H1 (cell line): ENCODE data around the gene KRTAP2-3. TPM values are rescaled to one million over a fixed set of nuclear protein-coding genes. Genes with fewer than 3 reads are reported as not detected.

ENCODE experiments used
- CTCF ChIA-PET: fragments of 300-600 bp; sonication (Branson Sonifier 250); formaldehyde crosslinking; loops from one replicate; lab custom pipeline; 2021; ENCODE audit not compliant: partially characterized antibody; lab: Charles Lee
- POLR2A ChIA-PET: fragments of 300-600 bp; sonication (Branson Sonifier 250); formaldehyde crosslinking; loops from one replicate; lab custom pipeline; 2021; ENCODE audit warnings: inconsistent platforms; ENCODE audit not compliant: partially characterized antibody; lab: Charles Lee
- DNase-seq, 2 experiments: peaks; one replicate each; pipeline versions ENCODE4 v3.0.0 to v3.0.0-alpha.2; 2010 to 2022; ENCODE audit warnings: low spot score in 2 of 2, low read depth in 1 of 2, mixed read lengths in 1 of 2
- FAIRE-seq: peaks from 2 replicates; lab custom pipeline; 2011; peaks lifted over from hg19 to GRCh38; lab: Jason Lieb, UNC
- H2AFZ ChIP-seq: 2 replicates; pipeline ENCODE4 v1.8.1; 2012; ENCODE audit warnings: low read length, inconsistent platforms
- H2AK5ac ChIP-seq: 2 replicates; pipeline ENCODE4 v1.6.1; 2013; ENCODE audit warnings: low read depth, low read length
- H2BK120ac ChIP-seq: replicated peaks from 2 replicates; pipeline ENCODE3; 2013; ENCODE audit warnings: low read depth, low read length, inconsistent platforms
- H2BK12ac ChIP-seq: 2 replicates; pipeline ENCODE4 v1.6.1; 2013; ENCODE audit warnings: low read depth, low read length
- H2BK15ac ChIP-seq: 2 replicates; pipeline ENCODE4 v1.6.1; 2013; ENCODE audit warnings: low read length
- H2BK20ac ChIP-seq: 2 replicates; pipeline ENCODE4 v1.6.1; 2013; ENCODE audit warnings: low read length
- H2BK5ac ChIP-seq: 2 replicates; pipeline ENCODE4 v1.6.1; 2013; ENCODE audit warnings: low read depth, low read length
- H3K14ac ChIP-seq: 2 replicates; pipeline ENCODE4 v1.6.1; 2013; ENCODE audit warnings: inconsistent platforms; ENCODE audit not compliant: insufficient read length
- H3K18ac ChIP-seq: 2 replicates; pipeline ENCODE4 v1.6.1; 2013; ENCODE audit warnings: low read length; ENCODE audit errors: extremely low read depth
- H3K23ac ChIP-seq: 2 replicates; pipeline ENCODE4 v1.6.1; 2013; ENCODE audit warnings: inconsistent platforms; ENCODE audit not compliant: insufficient read length
- H3K23me2 ChIP-seq: 2 replicates; pipeline ENCODE4 v1.6.1; 2013; ENCODE audit warnings: low read depth, low read length
- H3K27ac ChIP-seq: 2 replicates; pipeline ENCODE4 v1.6.1; 2011; ENCODE audit warnings: low read depth, low read length, inconsistent platforms
- H3K27me3 ChIP-seq, 4 experiments: replicated peaks in 1 of 4; 1 replicate in 1 of 4; 2 replicates in 3 of 4; pipeline versions ENCODE4 v1.6.1 to v1.8.1; 2011 to 2013; ENCODE audit warnings: low read length in 3 of 4, mild to moderate bottlenecking in 3 of 4, inconsistent platforms in 2 of 4, mixed read lengths in 2 of 4, moderate library complexity in 1 of 4; ENCODE audit not compliant: control insufficient read depth in 3 of 4, insufficient read depth in 3 of 4; ENCODE audit errors: extremely low read depth in 1 of 4
- H3K36me3 ChIP-seq, 4 experiments: 2 replicates each; pipeline versions ENCODE4 v1.6.1 to v1.8.1; 2011 to 2013; ENCODE audit warnings: mild to moderate bottlenecking in 4 of 4, low read length in 3 of 4, moderate library complexity in 2 of 4, control low read depth in 1 of 4, inconsistent platforms in 1 of 4; ENCODE audit not compliant: insufficient read depth in 4 of 4, control insufficient read depth in 2 of 4
- H3K4ac ChIP-seq: replicated peaks from 2 replicates; pipeline ENCODE3; 2013; ENCODE audit warnings: low read length, low read depth, mixed read lengths, inconsistent platforms; ENCODE audit not compliant: insufficient read length
- H3K4me1 ChIP-seq, 4 experiments: replicated peaks in 1 of 4; 1 replicate in 1 of 4; 2 replicates in 3 of 4; pipeline versions ENCODE4 v1.6.1 to v1.8.1; 2011 to 2013; ENCODE audit warnings: low read length in 3 of 4, inconsistent platforms in 2 of 4, mixed read lengths in 1 of 4; ENCODE audit not compliant: insufficient read depth in 4 of 4, control insufficient read depth in 3 of 4
- H3K4me2 ChIP-seq, 2 experiments: 2 replicates each; pipeline versions ENCODE4 v1.6.1 to v1.8.1; 2011 to 2013; ENCODE audit warnings: low read depth in 2 of 2, low read length in 2 of 2, control low read depth in 1 of 2, inconsistent platforms in 1 of 2, mild to moderate bottlenecking in 1 of 2; ENCODE audit not compliant: insufficient read depth in 1 of 2
- H3K4me3 ChIP-seq, 4 experiments: fragments of 200-600, 300-600 bp in 1 of 4; sonication (generic), shearing (Covaris generic), sonication (Bioruptor Twin) in 1 of 4; 2 replicates each; pipeline versions ENCODE4 v1.5.1 to v1.8.1; 2011 to 2016; ENCODE audit warnings: low read length in 4 of 4, low read depth in 3 of 4, control low read depth in 2 of 4, inconsistent platforms in 2 of 4, mild to moderate bottlenecking in 2 of 4, mixed read lengths in 1 of 4, moderate library complexity in 1 of 4; ENCODE audit not compliant: insufficient read depth in 2 of 4; ENCODE audit errors: extremely low read depth in 1 of 4
- H3K56ac ChIP-seq: replicated peaks from 2 replicates; pipeline ENCODE3; 2013; ENCODE audit warnings: low read depth, mild to moderate bottlenecking, mixed read lengths, low read length, inconsistent platforms; ENCODE audit not compliant: insufficient read length
- H3K79me1 ChIP-seq: 2 replicates; pipeline ENCODE4 v1.6.1; 2013; ENCODE audit warnings: low read depth, low read length, control low read depth
- H3K79me2 ChIP-seq, 2 experiments: 2 replicates each; pipeline versions ENCODE4 v1.6.1 to v1.8.1; 2012 to 2013; ENCODE audit warnings: low read length in 2 of 2, mild to moderate bottlenecking in 2 of 2, inconsistent platforms in 1 of 2; ENCODE audit not compliant: insufficient read depth in 2 of 2, control insufficient read depth in 1 of 2
- H3K9ac ChIP-seq, 4 experiments: replicated peaks in 1 of 4; 1 replicate in 1 of 4; 2 replicates in 3 of 4; pipeline versions ENCODE4 v1.6.1 to v1.8.1; 2011 to 2013; ENCODE audit warnings: low read depth in 3 of 4, low read length in 3 of 4, control low read depth in 2 of 4, mild to moderate bottlenecking in 2 of 4, moderate library complexity in 2 of 4, inconsistent platforms in 1 of 4; ENCODE audit errors: extremely low read depth in 1 of 4
- H3K9me3 ChIP-seq, 2 experiments: 2 replicates each; pipeline versions ENCODE4 v1.6.1 to v1.8.1; 2012 to 2013; ENCODE audit warnings: mild to moderate bottlenecking in 2 of 2, moderate library complexity in 2 of 2, control low read depth in 1 of 2, inconsistent platforms in 1 of 2, low read depth in 1 of 2, low read length in 1 of 2, mixed read lengths in 1 of 2; ENCODE audit not compliant: insufficient read depth in 2 of 2
- H4K20me1 ChIP-seq, 2 experiments: replicated peaks in 1 of 2; 2 replicates each; pipeline versions ENCODE3 to v1.8.1; 2011 to 2013; ENCODE audit warnings: inconsistent platforms in 2 of 2, low read length in 2 of 2, mild to moderate bottlenecking in 1 of 2; ENCODE audit not compliant: insufficient read depth in 2 of 2, control insufficient read depth in 1 of 2
- H4K5ac ChIP-seq: 2 replicates; pipeline ENCODE4 v1.6.1; 2013; ENCODE audit warnings: low read length, low read depth, mixed read lengths, inconsistent platforms; ENCODE audit not compliant: insufficient read length
- H4K8ac ChIP-seq: 2 replicates; pipeline ENCODE4 v1.8.0; 2013; ENCODE audit warnings: mild to moderate bottlenecking, moderate library complexity, low read length, inconsistent platforms; ENCODE audit not compliant: insufficient read depth; ENCODE audit errors: extremely low read depth
- H4K91ac ChIP-seq: replicated peaks from 2 replicates; pipeline ENCODE3; 2013; ENCODE audit warnings: low read length, mixed read lengths, inconsistent platforms; ENCODE audit not compliant: insufficient read length
- ATF2 ChIP-seq: IDR thresholded peaks from 2 replicates; pipeline ENCODE4 v1.6.1; 2012; ENCODE audit warnings: low read length, inconsistent platforms
- CHD2 ChIP-seq: IDR thresholded peaks from 2 replicates; pipeline ENCODE4 v1.6.1; 2012; ENCODE audit warnings: low read length, improper control_type of control experiment
- CREB1 ChIP-seq: IDR thresholded peaks from 2 replicates; pipeline ENCODE4 v1.6.1; 2012; ENCODE audit warnings: inconsistent platforms
- WGBS, 2 experiments: shearing (Covaris generic) in 1 of 2; methylation state at CpG; one replicate each; pipeline versions ENCODE4 v1.1.6 to v1.1.7; 2013 to 2015; ENCODE audit warnings: low lambda C conversion rate in 2 of 2, mixed read lengths in 2 of 2, inconsistent platforms in 1 of 2, low coverage in 1 of 2, missing lambda C conversion rate in 1 of 2; ENCODE audit not compliant: insufficient replicate concordance in 2 of 2, insufficient coverage in 1 of 2, insufficient read length in 1 of 2; ENCODE audit errors: extremely low coverage in 1 of 2, missing lambda C conversion rate in 1 of 2; 5-methylcytosine and 5-hydroxymethylcytosine counted together
- polyA plus RNA-seq, 7 experiments: library from polyadenylated mRNA; depleted of rRNA in 3 of 7; stranded (reverse) in 5 of 7; unstranded in 2 of 7; fragments of >200 nt in 5 of 7; fragments of 200-250 nt in 2 of 7; gene quantifications; 1 replicate in 5 of 7; 2 replicates in 1 of 7; 4 replicates in 1 of 7; pipeline versions ENCODE4 v1.2.1 to v1.2.3, GENCODE V29; 2011 to 2013; ENCODE audit warnings: missing spikeins in 2 of 7, mixed read lengths in 2 of 7
- total RNA-seq: library from RNA; stranded (reverse); fragmentation: NEBNext Ultra II Directional; extraction: Animal tissue kit (Norgen Biotek cat#: 25700); gene quantifications from 2 replicates; pipeline ENCODE4 v1.2.1, GENCODE V29; 2021

The KRTAP2-3 gene
- total and polyA plus RNA-seq, 2 of the 8 experiments (the other 6 are each of a cell fraction or from before 2014, with no cell fraction given) = not detected

DNA sequence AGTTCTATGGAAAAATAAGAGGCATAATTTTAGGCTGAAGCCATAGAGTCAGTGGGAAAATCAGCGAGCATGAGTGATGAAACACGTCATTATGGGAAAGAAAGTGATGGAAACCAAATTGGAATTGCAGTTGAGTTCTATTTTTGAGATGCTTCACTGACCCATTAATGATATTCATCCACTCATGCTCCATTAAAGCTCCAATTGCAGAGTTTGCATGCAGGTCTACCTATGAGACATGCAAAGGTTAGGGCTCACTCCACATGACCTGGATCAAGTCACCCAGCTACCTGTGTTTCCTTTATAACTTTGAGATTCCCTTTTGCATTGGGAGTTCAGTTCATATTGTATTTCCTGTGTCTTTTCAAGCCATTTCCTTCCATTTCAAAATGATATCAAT is 13.8 kb upstream of the KRTAP2-3 start:
- no peaks in the 10 kb centered on the region for H3K79me1 ChIP-seq
- no peak overlapping the region for H4K5ac ChIP-seq
- no peak overlapping the region for H3K56ac ChIP-seq
- H3K79me2 ChIP-seq = no peaks in the 10 kb centered on the region
- H2AFZ ChIP-seq = no peak overlapping the region
- H4K20me1 ChIP-seq = no peaks in the 10 kb centered on the region
- CTCF ChIA-PET = interaction anchor here (1.5 kb wide), 1 partner anchor 164 kb away, joined by 4 read pairs; no protein-coding TSS in a partner anchor
- DNase-seq = no peak
- H3K27me3 ChIP-seq = no peaks in the 10 kb centered on the region
- no peak overlapping the region for H2BK12ac ChIP-seq
- TF ChIP-seq CHD2 = no peak
- no peak for TF ChIP-seq ATF2
- TF ChIP-seq CREB1 = no peak
- TF ChIP-seq, all 59 proteins: peak for 0
- Histone ChIP-seq H3K9ac (no peak overlapping the region), H4K8ac (no peak overlapping the region), H3K4me1 (no peaks in the 10 kb centered on the region), H3K4me2 (no peak overlapping the region), H2BK15ac (no peak overlapping the region), H3K18ac (no peak overlapping the region), H2BK120ac (no peak overlapping the region), H3K23ac (no peak overlapping the region), H3K9me3 (no peaks in the 10 kb centered on the region), H4K91ac (no peak overlapping the region), H3K27ac (no peak overlapping the region), H3K14ac (no peak overlapping the region), H2BK5ac (no peak overlapping the region), H2AK5ac (no peak overlapping the region), H2BK20ac (no peak overlapping the region), H3K4ac (no peak overlapping the region), H3K23me2 (no peaks in the 10 kb centered on the region), H3K36me3 (no peaks in the 10 kb centered on the region), H3K4me3 (no peak overlapping the region)
- WGBS, 2 experiments = 90% methylated on average over 2 of the region's 2 CpGs; no CpG with 5 or more reads in 1 of the 2 experiments
- FAIRE-seq = no peak
- POLR2A ChIA-PET = no interaction called here
